Gastroesophageal sphincter (tissue), 3 donors: ENCODE results near the gene NRP2.

Source experiments
- POLR2AphosphoS5 ChIP-seq: sonication (generic); formaldehyde crosslinking; IDR thresholded peaks from one replicate; pipeline ENCODE4 v1.6.1; 2017; ENCODE audit warnings: antibody characterized with exemption
- TF ChIP-seq, protein P1 (sequence below), 4 experiments: fragments of 200-600 bp in 2 of 4; fragments of 450-650 bp in 2 of 4; sonication (generic) in 1 of 4; IDR thresholded peaks; one replicate each; pipeline ENCODE4 v1.5.1; 2017 to 2019; ENCODE audit warnings: antibody characterized with exemption in 4 of 4, mild to moderate bottlenecking in 2 of 4, moderate library complexity in 2 of 4

DNA sequence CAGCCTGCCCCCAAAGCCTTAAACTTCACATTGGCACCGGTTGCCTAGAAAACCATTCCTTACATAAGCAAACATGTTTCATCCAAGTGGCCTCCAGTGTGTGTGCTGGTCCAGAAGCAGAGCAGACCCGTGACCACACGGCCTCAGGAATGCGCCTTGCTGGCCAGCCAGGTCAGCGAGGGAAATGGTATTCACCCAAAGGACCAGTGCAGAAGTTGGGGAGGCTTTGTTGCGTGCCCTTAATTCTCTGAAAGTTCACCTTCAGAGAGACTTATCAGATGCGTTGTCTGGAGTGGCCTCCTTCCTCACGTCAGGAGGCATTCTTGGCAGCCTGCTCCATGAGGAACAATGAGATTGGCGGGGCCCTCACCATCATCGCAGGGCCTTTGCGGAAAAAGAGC is 25.9 kb downstream of the NRP2 start:
- TF ChIP-seq POLR2AphosphoS5: peak; percentile 94
- TF ChIP-seq, protein P1, sequence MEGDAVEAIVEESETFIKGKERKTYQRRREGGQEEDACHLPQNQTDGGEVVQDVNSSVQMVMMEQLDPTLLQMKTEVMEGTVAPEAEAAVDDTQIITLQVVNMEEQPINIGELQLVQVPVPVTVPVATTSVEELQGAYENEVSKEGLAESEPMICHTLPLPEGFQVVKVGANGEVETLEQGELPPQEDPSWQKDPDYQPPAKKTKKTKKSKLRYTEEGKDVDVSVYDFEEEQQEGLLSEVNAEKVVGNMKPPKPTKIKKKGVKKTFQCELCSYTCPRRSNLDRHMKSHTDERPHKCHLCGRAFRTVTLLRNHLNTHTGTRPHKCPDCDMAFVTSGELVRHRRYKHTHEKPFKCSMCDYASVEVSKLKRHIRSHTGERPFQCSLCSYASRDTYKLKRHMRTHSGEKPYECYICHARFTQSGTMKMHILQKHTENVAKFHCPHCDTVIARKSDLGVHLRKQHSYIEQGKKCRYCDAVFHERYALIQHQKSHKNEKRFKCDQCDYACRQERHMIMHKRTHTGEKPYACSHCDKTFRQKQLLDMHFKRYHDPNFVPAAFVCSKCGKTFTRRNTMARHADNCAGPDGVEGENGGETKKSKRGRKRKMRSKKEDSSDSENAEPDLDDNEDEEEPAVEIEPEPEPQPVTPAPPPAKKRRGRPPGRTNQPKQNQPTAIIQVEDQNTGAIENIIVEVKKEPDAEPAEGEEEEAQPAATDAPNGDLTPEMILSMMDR (IDR thresholded peaks at IDR 0.05): no peak
